ENCODE data around the gene TEX38. TPM values are rescaled to one million over a fixed set of nuclear protein-coding genes. Genes with fewer than 3 reads are reported as not detected.

The TEX38 gene
- total RNA-seq, 1 donor from 2014 or later = not detected

- H3K27me3 Mint-ChIP-seq (ENCODE audit: low read depth) = no peaks in the 10 kb centered on the region
- peaks cover 16% of the 10 kb centered on the region for H3K4me1 Mint-ChIP-seq (ENCODE audit: low read depth)
- no peak for TF ChIP-seq CTCF (IDR thresholded peaks at IDR 0.05)
- no peak overlapping the region for H3K4me3 Mint-ChIP-seq (ENCODE audit: unreplicated experiment)
- H3K9me3 Mint-ChIP-seq (ENCODE audit: low read depth) = no peaks in the 10 kb centered on the region
- H3K36me3 Mint-ChIP-seq (ENCODE audit: low read depth) = peaks cover 31% of the 10 kb centered on the region
- DNase-seq (ENCODE audit: low spot score) = no peak
- no peak overlapping the region for H3K27ac Mint-ChIP-seq (ENCODE audit: unreplicated experiment)
These were observed 36.4 kb upstream of the TEX38 start for GRCh38 chr1:46635205-46635604.

- no peaks in the 10 kb centered on the region for H3K27me3 Mint-ChIP-seq (ENCODE audit: low read depth)
- no peaks in the 10 kb centered on the region for H3K9me3 Mint-ChIP-seq (ENCODE audit: low read depth)
- no peak for DNase-seq (ENCODE audit: low spot score)
- H3K27ac Mint-ChIP-seq (ENCODE audit: unreplicated experiment) = peak overlapping the region; percentile 24
- H3K36me3 Mint-ChIP-seq (ENCODE audit: low read depth) = peaks cover 36% of the 10 kb centered on the region
- H3K4me3 Mint-ChIP-seq (ENCODE audit: unreplicated experiment) = no peak overlapping the region
- H3K4me1 Mint-ChIP-seq (ENCODE audit: low read depth) = peaks cover 16% of the 10 kb centered on the region
- no peak for TF ChIP-seq CTCF (IDR thresholded peaks at IDR 0.05)
These were observed 34.1 kb upstream of the TEX38 start for GRCh38 chr1:46637444-46638083.

- H3K27ac Mint-ChIP-seq (ENCODE audit: unreplicated experiment) = no peak overlapping the region
- H3K9me3 Mint-ChIP-seq (ENCODE audit: low read depth) = no peaks in the 10 kb centered on the region
- no peaks in the 10 kb centered on the region for H3K27me3 Mint-ChIP-seq (ENCODE audit: low read depth)
- H3K36me3 Mint-ChIP-seq (ENCODE audit: low read depth) = peaks cover 31% of the 10 kb centered on the region
- H3K4me1 Mint-ChIP-seq (ENCODE audit: low read depth) = peaks cover 29% of the 10 kb centered on the region
- DNase-seq (ENCODE audit: low spot score) = no peak
- H3K4me3 Mint-ChIP-seq (ENCODE audit: unreplicated experiment) = no peak overlapping the region
- TF ChIP-seq CTCF (IDR thresholded peaks at IDR 0.05) = no peak
These were observed 32.7 kb upstream of the TEX38 start for GRCh38 chr1:46638921-46639320.

GRCh38 chr1:46639547-46639946 is 32.1 kb upstream of the TEX38 start:
- no peaks in the 10 kb centered on the region for H3K9me3 Mint-ChIP-seq (ENCODE audit: low read depth)
- no peak for TF ChIP-seq CTCF (IDR thresholded peaks at IDR 0.05)
- H3K4me3 Mint-ChIP-seq (ENCODE audit: unreplicated experiment) = no peak overlapping the region
- H3K36me3 Mint-ChIP-seq (ENCODE audit: low read depth) = peaks cover 27% of the 10 kb centered on the region
- H3K4me1 Mint-ChIP-seq (ENCODE audit: low read depth) = peaks cover 32% of the 10 kb centered on the region
- no peak overlapping the region for H3K27ac Mint-ChIP-seq (ENCODE audit: unreplicated experiment)
- H3K27me3 Mint-ChIP-seq (ENCODE audit: low read depth) = no peaks in the 10 kb centered on the region
- DNase-seq (ENCODE audit: low spot score) = no peak

GRCh38 chr1:46642115-46642680 is 29.5 kb upstream of the TEX38 start:
- H3K4me3 Mint-ChIP-seq (ENCODE audit: unreplicated experiment) = no peak overlapping the region
- peaks cover 16% of the 10 kb centered on the region for H3K36me3 Mint-ChIP-seq (ENCODE audit: low read depth)
- H3K4me1 Mint-ChIP-seq (ENCODE audit: low read depth) = peaks cover 32% of the 10 kb centered on the region
- H3K27me3 Mint-ChIP-seq (ENCODE audit: low read depth) = no peaks in the 10 kb centered on the region
- H3K9me3 Mint-ChIP-seq (ENCODE audit: low read depth) = no peaks in the 10 kb centered on the region
- no peak for TF ChIP-seq CTCF (IDR thresholded peaks at IDR 0.05)
- H3K27ac Mint-ChIP-seq (ENCODE audit: unreplicated experiment) = no peak overlapping the region
- DNase-seq (ENCODE audit: low spot score) = no peak
